ENCODE data around the gene ZPBP.

Gene ZPBP

DNA sequence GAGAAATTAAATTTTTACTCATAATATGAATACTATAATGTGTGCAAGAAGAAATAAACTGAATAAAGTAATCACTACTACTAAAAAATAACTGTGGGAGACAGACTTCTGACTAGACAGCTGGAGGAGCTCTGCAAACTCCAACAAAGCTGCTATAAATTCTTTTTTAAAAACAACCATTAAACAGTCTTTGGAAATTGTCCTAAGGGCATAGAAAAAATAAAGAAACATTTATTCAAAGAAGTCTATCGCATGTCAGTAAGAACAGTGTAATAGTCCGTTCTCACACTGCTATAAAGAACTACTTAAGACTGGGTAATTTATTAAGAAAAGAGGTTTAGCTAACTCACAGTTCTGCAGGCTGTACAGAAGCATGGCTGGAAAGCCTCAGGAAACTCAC lies 56.0 kb downstream of the ZPBP start:
- Histone ChIP-seq H3K4me1 (ENCODE audit: control insufficient read depth, insufficient read depth, low read length) (no peaks in the 10 kb centered on the region), H3K36me3 (ENCODE audit: control insufficient read depth, insufficient read depth, low read length) (no peaks in the 10 kb centered on the region), H3K4me3 (ENCODE audit: low read depth, low read length) (no peak overlapping the region), H3K27ac (ENCODE audit: low read depth, low read length) (no peak overlapping the region), H3K9me3 (ENCODE audit: control insufficient read depth, insufficient read depth, low read length) (no peaks in the 10 kb centered on the region), H3K9ac (ENCODE audit: low read depth, low read length) (no peak overlapping the region), H3K27me3 (ENCODE audit: control insufficient read depth, insufficient read depth, low read length) (no peaks in the 10 kb centered on the region)

- Histone ChIP-seq H3K36me3 (ENCODE audit: control insufficient read depth, insufficient read depth, low read length) (no peaks in the 10 kb centered on the region), H3K4me3 (ENCODE audit: low read depth, low read length) (no peak overlapping the region), H3K27me3 (ENCODE audit: control insufficient read depth, insufficient read depth, low read length) (no peaks in the 10 kb centered on the region), H3K9ac (ENCODE audit: low read depth, low read length) (no peak overlapping the region), H3K9me3 (ENCODE audit: control insufficient read depth, insufficient read depth, low read length) (no peaks in the 10 kb centered on the region), H3K4me1 (ENCODE audit: control insufficient read depth, insufficient read depth, low read length) (no peaks in the 10 kb centered on the region), H3K27ac (ENCODE audit: low read depth, low read length) (no peak overlapping the region)
Measured at GRCh38 chr7:50022991-50023390, 70.1 kb downstream of the ZPBP start.

GRCh38 chr7:50022451-50022850 lies 70.6 kb downstream of the ZPBP start:
- Histone ChIP-seq H3K27ac (ENCODE audit: low read depth, low read length) (no peak overlapping the region), H3K36me3 (ENCODE audit: control insufficient read depth, insufficient read depth, low read length) (no peaks in the 10 kb centered on the region), H3K9me3 (ENCODE audit: control insufficient read depth, insufficient read depth, low read length) (no peaks in the 10 kb centered on the region)

DNA sequence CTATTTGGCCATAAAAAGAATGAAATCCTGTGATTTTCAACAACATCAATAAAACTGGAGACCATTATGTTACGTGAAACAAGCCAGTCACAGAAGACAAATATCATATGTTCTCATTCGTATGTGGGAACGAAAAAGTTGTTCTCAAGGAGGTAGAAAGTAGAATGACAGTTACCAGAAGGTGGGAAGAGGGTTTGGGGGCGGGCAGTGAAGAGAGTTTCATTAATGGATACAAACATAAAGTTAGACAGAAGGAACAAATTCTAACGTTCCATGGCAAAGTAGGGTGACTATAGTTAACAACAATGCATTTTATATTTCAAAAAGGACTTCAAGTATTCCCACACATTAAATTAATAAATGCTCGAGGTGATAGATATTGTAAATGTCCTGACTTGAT lies 97.4 kb downstream of the ZPBP start:
- Histone ChIP-seq H3K36me3 (ENCODE audit: control insufficient read depth, insufficient read depth, low read length) (no peaks in the 10 kb centered on the region), H3K9ac (ENCODE audit: low read depth, low read length) (no peak overlapping the region), H3K4me1 (ENCODE audit: control insufficient read depth, insufficient read depth, low read length) (no peaks in the 10 kb centered on the region), H3K9me3 (ENCODE audit: control insufficient read depth, insufficient read depth, low read length) (0 out of 2 replicates have a peak, but pooled peaks cover 3% of the 10 kb centered on the region), H3K27me3 (ENCODE audit: control insufficient read depth, insufficient read depth, low read length) (no peaks in the 10 kb centered on the region), H3K27ac (ENCODE audit: low read depth, low read length) (no peak overlapping the region), H3K4me3 (ENCODE audit: low read depth, low read length) (no peak overlapping the region)

More at GRCh38 chr7:50022451-50022850, 70.6 kb downstream of the ZPBP start:
- no peaks in the 10 kb centered on the region for H3K4me1 ChIP-seq (ENCODE audit: control insufficient read depth, insufficient read depth, low read length)
- H3K27me3 ChIP-seq (ENCODE audit: control insufficient read depth, insufficient read depth, low read length), result no peaks in the 10 kb centered on the region
- no peak overlapping the region for H3K4me3 ChIP-seq (ENCODE audit: low read depth, low read length)
- H3K9ac ChIP-seq (ENCODE audit: low read depth, low read length), result no peak overlapping the region

- no peaks in the 10 kb centered on the region for H3K36me3 ChIP-seq (ENCODE audit: control insufficient read depth, insufficient read depth, low read length)
- H3K4me1 ChIP-seq (ENCODE audit: control insufficient read depth, insufficient read depth, low read length), result no peaks in the 10 kb centered on the region
- H3K27ac ChIP-seq (ENCODE audit: low read depth, low read length), result no peak overlapping the region
- no peaks in the 10 kb centered on the region for H3K27me3 ChIP-seq (ENCODE audit: control insufficient read depth, insufficient read depth, low read length)
- no peak overlapping the region for H3K4me3 ChIP-seq (ENCODE audit: low read depth, low read length)
- H3K9me3 ChIP-seq (ENCODE audit: control insufficient read depth, insufficient read depth, low read length), result peaks cover 42% of the 10 kb centered on the region
- no peak overlapping the region for H3K9ac ChIP-seq (ENCODE audit: low read depth, low read length)
Measured at GRCh38 chr7:49986191-49986590, 106.9 kb downstream of the ZPBP start.

DNA sequence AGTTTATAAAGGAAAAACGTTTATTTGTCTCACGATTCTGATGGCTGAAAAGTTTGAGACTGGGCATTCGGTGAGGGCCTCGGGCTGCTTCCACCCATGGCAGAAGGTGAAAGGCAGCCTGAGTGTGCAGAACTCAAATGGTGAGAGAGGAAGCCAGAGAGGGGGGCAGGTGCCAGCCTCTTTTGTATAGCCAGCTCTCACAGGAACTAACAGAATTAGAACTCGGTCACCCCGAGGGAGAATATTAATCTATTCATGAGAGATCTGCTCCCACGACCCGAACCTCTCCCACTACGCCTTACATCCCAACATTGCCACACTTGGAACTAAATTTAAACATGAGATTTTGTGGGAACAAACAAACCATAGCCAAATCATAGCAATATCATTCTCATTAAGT lies 112.6 kb downstream of the ZPBP start:
- no peaks in the 10 kb centered on the region for H3K9me3 ChIP-seq (ENCODE audit: control insufficient read depth, insufficient read depth, low read length)
- H3K27me3 ChIP-seq (ENCODE audit: control insufficient read depth, insufficient read depth, low read length), result no peaks in the 10 kb centered on the region
- H3K9ac ChIP-seq (ENCODE audit: low read depth, low read length), result no peak overlapping the region
- no peaks in the 10 kb centered on the region for H3K36me3 ChIP-seq (ENCODE audit: control insufficient read depth, insufficient read depth, low read length)
- H3K4me1 ChIP-seq (ENCODE audit: control insufficient read depth, insufficient read depth, low read length), result no peaks in the 10 kb centered on the region
- no peak overlapping the region for H3K4me3 ChIP-seq (ENCODE audit: low read depth, low read length)
- H3K27ac ChIP-seq (ENCODE audit: low read depth, low read length), result no peak overlapping the region

GRCh38 chr7:49976238-49976637 lies 116.8 kb downstream of the ZPBP start:
- H3K4me1 ChIP-seq (ENCODE audit: control insufficient read depth, insufficient read depth, low read length), result no peaks in the 10 kb centered on the region

DNA sequence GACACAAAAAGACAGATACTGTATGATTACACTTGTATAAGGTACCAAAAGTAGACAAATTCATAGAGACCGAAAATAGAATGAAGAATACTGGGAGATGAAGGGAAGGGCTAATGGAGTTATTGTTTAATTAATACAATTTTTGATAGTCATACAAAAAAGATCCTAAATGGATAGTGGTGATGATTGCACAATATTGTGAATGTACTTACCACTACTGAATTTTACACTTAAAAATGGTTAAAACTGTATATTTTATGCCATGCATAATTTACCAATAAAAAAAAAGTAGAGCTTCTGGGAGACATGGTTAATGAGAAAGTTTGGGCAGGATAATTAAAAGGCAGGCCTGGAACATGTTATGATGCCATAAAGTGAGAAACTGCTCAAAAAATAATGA lies 119.0 kb downstream of the ZPBP start:
- no peak overlapping the region for H3K4me3 ChIP-seq (ENCODE audit: low read depth, low read length)
- no peaks in the 10 kb centered on the region for H3K36me3 ChIP-seq (ENCODE audit: control insufficient read depth, insufficient read depth, low read length)
- no peaks in the 10 kb centered on the region for H3K4me1 ChIP-seq (ENCODE audit: control insufficient read depth, insufficient read depth, low read length)

More at GRCh38 chr7:49976238-49976637, 116.8 kb downstream of the ZPBP start:
- H3K9ac ChIP-seq (ENCODE audit: low read depth, low read length), result no peak overlapping the region
- H3K36me3 ChIP-seq (ENCODE audit: control insufficient read depth, insufficient read depth, low read length), result no peaks in the 10 kb centered on the region
- no peak overlapping the region for H3K4me3 ChIP-seq (ENCODE audit: low read depth, low read length)
- H3K27me3 ChIP-seq (ENCODE audit: control insufficient read depth, insufficient read depth, low read length), result no peaks in the 10 kb centered on the region
- no peak overlapping the region for H3K27ac ChIP-seq (ENCODE audit: low read depth, low read length)
- no peaks in the 10 kb centered on the region for H3K9me3 ChIP-seq (ENCODE audit: control insufficient read depth, insufficient read depth, low read length)

DNA sequence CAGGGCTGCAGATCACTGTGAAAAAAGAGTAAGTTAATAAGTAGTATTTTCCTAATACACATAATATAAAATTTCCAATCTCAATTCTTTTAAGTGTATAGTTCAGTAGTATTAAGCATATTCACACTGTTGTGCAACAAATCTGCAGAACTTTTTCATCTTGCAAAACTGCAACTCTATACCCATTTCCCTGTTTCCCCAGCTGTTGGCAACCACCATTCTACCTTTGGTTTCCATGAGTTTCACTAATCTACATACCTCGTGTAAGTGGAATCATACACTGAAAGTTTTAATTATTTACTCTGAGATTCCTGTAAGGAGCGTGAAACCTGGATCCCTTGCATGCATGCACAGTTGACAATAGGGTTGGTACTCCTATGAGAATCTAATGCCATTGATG lies 155.4 kb downstream of the ZPBP start:
- H3K4me3 ChIP-seq (ENCODE audit: low read depth, low read length), result no peak overlapping the region
- H3K9ac ChIP-seq (ENCODE audit: low read depth, low read length), result no peak overlapping the region
- H3K36me3 ChIP-seq (ENCODE audit: control insufficient read depth, insufficient read depth, low read length), result no peaks in the 10 kb centered on the region
- no peak overlapping the region for H3K27ac ChIP-seq (ENCODE audit: low read depth, low read length)
- H3K9me3 ChIP-seq (ENCODE audit: control insufficient read depth, insufficient read depth, low read length), result peaks cover 10% of the 10 kb centered on the region
- H3K4me1 ChIP-seq (ENCODE audit: control insufficient read depth, insufficient read depth, low read length), result no peaks in the 10 kb centered on the region
- no peaks in the 10 kb centered on the region for H3K27me3 ChIP-seq (ENCODE audit: control insufficient read depth, insufficient read depth, low read length)

More for the DNA sequence above, 119.0 kb downstream of the ZPBP start:
- H3K27me3 ChIP-seq (ENCODE audit: control insufficient read depth, insufficient read depth, low read length), result no peaks in the 10 kb centered on the region
- H3K9me3 ChIP-seq (ENCODE audit: control insufficient read depth, insufficient read depth, low read length), result no peaks in the 10 kb centered on the region
- H3K27ac ChIP-seq (ENCODE audit: low read depth, low read length), result no peak overlapping the region
- H3K9ac ChIP-seq (ENCODE audit: low read depth, low read length), result no peak overlapping the region

DNA sequence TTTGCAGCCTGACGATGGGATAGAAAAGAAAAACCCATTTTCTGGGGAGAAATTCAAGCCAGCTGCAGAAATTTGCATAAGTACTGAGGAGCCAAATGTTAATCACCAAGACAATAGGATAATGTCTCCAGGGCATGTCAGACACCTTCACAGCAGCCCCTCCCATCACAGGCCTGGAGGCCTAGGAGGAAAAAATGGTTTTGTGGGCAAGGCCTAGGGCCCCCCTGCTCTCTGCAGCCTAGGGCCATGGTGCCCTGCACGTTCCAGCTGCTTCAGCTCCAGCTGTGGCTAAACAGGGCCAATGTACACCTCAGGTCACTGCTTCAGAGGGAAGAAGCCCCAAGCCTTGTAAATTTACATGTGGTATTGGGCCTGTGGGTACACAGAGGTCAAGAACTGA lies 161.4 kb downstream of the ZPBP start:
- H3K4me3 ChIP-seq (ENCODE audit: low read depth, low read length), result no peak overlapping the region
- no peaks in the 10 kb centered on the region for H3K27me3 ChIP-seq (ENCODE audit: control insufficient read depth, insufficient read depth, low read length)
- H3K27ac ChIP-seq (ENCODE audit: low read depth, low read length), result no peak overlapping the region
- H3K4me1 ChIP-seq (ENCODE audit: control insufficient read depth, insufficient read depth, low read length), result no peaks in the 10 kb centered on the region
- peaks cover 25% of the 10 kb centered on the region for H3K9me3 ChIP-seq (ENCODE audit: control insufficient read depth, insufficient read depth, low read length)
- H3K36me3 ChIP-seq (ENCODE audit: control insufficient read depth, insufficient read depth, low read length), result no peaks in the 10 kb centered on the region
- no peak overlapping the region for H3K9ac ChIP-seq (ENCODE audit: low read depth, low read length)

GRCh38 chr7:49928787-49929186 lies 164.3 kb downstream of the ZPBP start:
- Histone ChIP-seq H3K4me1 (ENCODE audit: control insufficient read depth, insufficient read depth, low read length) (no peaks in the 10 kb centered on the region), H3K27me3 (ENCODE audit: control insufficient read depth, insufficient read depth, low read length) (no peaks in the 10 kb centered on the region), H3K9ac (ENCODE audit: low read depth, low read length) (no peak overlapping the region), H3K36me3 (ENCODE audit: control insufficient read depth, insufficient read depth, low read length) (no peaks in the 10 kb centered on the region), H3K27ac (ENCODE audit: low read depth, low read length) (no peak overlapping the region), H3K4me3 (ENCODE audit: low read depth, low read length) (no peak overlapping the region), H3K9me3 (ENCODE audit: control insufficient read depth, insufficient read depth, low read length) (peaks cover 25% of the 10 kb centered on the region)

DNA sequence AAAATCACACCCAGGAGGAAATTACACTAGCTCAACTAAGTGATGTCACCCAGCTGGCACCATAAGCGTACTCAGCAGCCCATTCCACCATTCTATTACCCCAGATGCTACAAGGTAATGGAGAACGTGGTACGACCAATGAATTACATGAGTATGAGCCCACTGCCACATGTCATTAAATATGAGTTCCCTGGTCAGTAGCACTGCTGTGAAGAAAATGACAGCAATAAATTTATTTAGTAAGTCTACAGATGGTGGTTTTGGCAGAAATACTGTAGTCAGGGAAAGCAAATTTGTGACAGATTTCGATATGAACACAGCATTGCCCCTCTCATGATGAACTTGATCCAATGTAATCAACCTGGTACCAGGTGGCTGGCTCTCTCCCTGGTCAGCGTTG lies 165.4 kb downstream of the ZPBP start:
- H3K9ac ChIP-seq (ENCODE audit: low read depth, low read length), result no peak overlapping the region
- H3K4me3 ChIP-seq (ENCODE audit: low read depth, low read length), result no peak overlapping the region
- H3K4me1 ChIP-seq (ENCODE audit: control insufficient read depth, insufficient read depth, low read length), result no peaks in the 10 kb centered on the region
- peaks cover 22% of the 10 kb centered on the region for H3K9me3 ChIP-seq (ENCODE audit: control insufficient read depth, insufficient read depth, low read length)
- H3K27me3 ChIP-seq (ENCODE audit: control insufficient read depth, insufficient read depth, low read length), result no peaks in the 10 kb centered on the region
- H3K27ac ChIP-seq (ENCODE audit: low read depth, low read length), result no peak overlapping the region
- H3K36me3 ChIP-seq (ENCODE audit: control insufficient read depth, insufficient read depth, low read length), result no peaks in the 10 kb centered on the region
